ENCODE measurements around the gene TUBA4A. TPM values are rescaled to one million over a fixed set of nuclear protein-coding genes. Genes with fewer than 3 reads are reported as not detected.

The TUBA4A gene
- total and polyA plus RNA-seq, 9 of the 15 experiments (the other 6 are each of a cell fraction or from before 2014, with no cell fraction given), result 25.1 to 174 (median 42.4) TPM

- TF ChIP-seq ATF3 (IDR thresholded peaks at IDR 0.05) (0 out of 2 replicates have a peak, but pooled peaks have one; percentile 20), ATF3 (CRISPR knock-in tag; conservative IDR thresholded peaks at IDR 0.05) (no peak), TSC22D4 (tag; IDR thresholded peaks at IDR 0.05) (no peak), JUN (IDR thresholded peaks at IDR 0.05; ENCODE audit: borderline replicate concordance, low read depth, low read length) (0 out of 2 replicates have a peak, but pooled peaks have one; percentile 16), JUN (CRISPR knock-in tag; IDR thresholded peaks at IDR 0.05; ENCODE audit: borderline replicate concordance) (no peak), JUND (IDR thresholded peaks at IDR 0.05; ENCODE audit: borderline replicate concordance, low read depth, low read length) (no peak; the same call in 1 of the 2 replicates), JUND (tag; IDR thresholded peaks at IDR 0.05; ENCODE audit: borderline replicate concordance, low read depth, low read length) (peak; percentile 13; the same call in 1 of the 3 replicates), MEIS2 (IDR thresholded peaks at IDR 0.05; ENCODE audit: partially characterized antibody) (peak; percentile 5)
- intact Hi-C loops (cut with micrococcal nuclease) (no loop called here), in situ Hi-C loops (cut with MboI) (no loop called here)
- no peaks in the 10 kb centered on the region for H3K79me2 ChIP-seq (ENCODE audit: control insufficient read depth, insufficient read depth, low read length)
- no peak overlapping the region for H3K27ac ChIP-seq (ENCODE audit: extremely low read depth, low read depth, low read length)
- H3K9me1 ChIP-seq (ENCODE audit: control insufficient read depth, insufficient read depth, low read length), result no peaks in the 10 kb centered on the region
- ATAC-seq (no peak), DNase-seq (ENCODE audit: extremely low read depth in 1 of 4, low spot score in 3 of 4) (no peak), FAIRE-seq (no peak)
- peak overlapping the region; percentile 15 for H2AFZ ChIP-seq (ENCODE audit: low read depth, low read length)
- H3K9ac ChIP-seq (ENCODE audit: insufficient read depth in 1 of 2, low read depth in 2 of 2, low read length in 2 of 2), result peak overlapping the region in 1 of 2 experiments; percentile 68; a peak in 1 of 4 replicates
- H4K20me1 ChIP-seq (replicated peaks; ENCODE audit: control insufficient read depth, insufficient read depth, low read length), result no peaks in the 10 kb centered on the region
- POLR2A ChIA-PET, result interaction anchor here (0.7 to 1.1 kb wide), 6 partner anchors 13 to 59 kb away, joined by 3 to 7 read pairs (median 4); partner anchors contain the start of genes TUBA4A and TUBA4B
- H3K9me3 ChIP-seq (replicated peaks; ENCODE audit: control insufficient read depth, insufficient read depth, low read depth, low read length), result no peaks in the 10 kb centered on the region
- no TSS peak for BruUV-seq (replicated peaks)
- no peaks in the 10 kb centered on the region for H3K36me3 ChIP-seq (ENCODE audit: control insufficient read depth, insufficient read depth, low read length)
- peaks cover 17 to 26% of the 10 kb centered on the region in 2 experiments for H3K4me1 ChIP-seq (replicated peaks in 1 of 2; ENCODE audit: control insufficient read depth in 2 of 2, insufficient read depth in 2 of 2, low read length in 2 of 2)
- H3K4me3 ChIP-seq, result no peak overlapping the region
- 17% methylated on average over 3 of the region's 6 CpGs for whole genome bisulfite sequencing (ENCODE audit: insufficient coverage, low coverage, missing lambda C conversion rate)
- CTCF ChIA-PET (ENCODE audit: low intra/inter-chr PET ratio), result no interaction called here
- no peak overlapping the region for H3K4me2 ChIP-seq (ENCODE audit: insufficient read depth, low read length)
- no peaks in the 10 kb centered on the region for H3K27me3 ChIP-seq (ENCODE audit: control insufficient read depth in 2 of 2, insufficient read depth in 2 of 2, low read length in 2 of 2)
Observed at GRCh38 chr2:219274361-219274921, 20.7 kb upstream of the TUBA4A start.
